Stimulated activated CD8-positive, alpha-beta memory T cell treated with anti-CD3 and anti-CD28 coated beads, Interleukin-7, amount 100 ng/mL, for 48 hours (primary cell): ENCODE results near the gene TAS2R43.
"Not testable (repeated sequence)": the region's sequence is repeated elsewhere in the genome, so short reads cannot be mapped to it uniquely, and the experiment has no call there.

ENCODE experiments used
- DNase-seq, 2 donors: peaks; one replicate each; pipeline ENCODE4 v3.0.0-alpha.2; 2020; ENCODE audit warnings: low read depth in 1 of 2; ENCODE audit errors: extremely low read depth in 1 of 2

The TAS2R43 gene, protein sequence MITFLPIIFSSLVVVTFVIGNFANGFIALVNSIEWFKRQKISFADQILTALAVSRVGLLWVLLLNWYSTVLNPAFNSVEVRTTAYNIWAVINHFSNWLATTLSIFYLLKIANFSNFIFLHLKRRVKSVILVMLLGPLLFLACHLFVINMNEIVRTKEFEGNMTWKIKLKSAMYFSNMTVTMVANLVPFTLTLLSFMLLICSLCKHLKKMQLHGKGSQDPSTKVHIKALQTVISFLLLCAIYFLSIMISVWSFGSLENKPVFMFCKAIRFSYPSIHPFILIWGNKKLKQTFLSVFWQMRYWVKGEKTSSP

GRCh38 chr12:11092128-11092527 is at the start of gene TAS2R43:
TAS2R43 (minus strand) TSS chr12:11092313; CDS start chr12:11092229, 84 bp downstream.
- no peak for DNase-seq

DNA sequence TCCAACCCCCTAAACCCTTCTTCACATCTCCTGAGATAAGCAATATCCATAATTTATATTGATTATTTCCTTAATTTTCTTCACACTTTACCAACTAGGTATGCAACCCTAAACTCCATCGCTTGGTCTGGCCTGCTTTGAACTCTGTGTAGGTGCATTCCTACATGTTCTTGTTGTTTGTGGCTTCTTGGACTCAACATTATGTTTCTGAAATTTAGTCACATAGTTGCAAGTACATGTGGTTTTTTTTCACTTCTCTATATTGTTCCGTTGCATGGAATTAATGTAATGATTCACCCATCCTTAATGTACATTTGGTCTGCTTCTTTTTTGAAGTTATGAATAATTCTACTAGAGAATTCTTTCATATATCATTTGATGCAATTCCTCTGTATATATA is 44.0 kb upstream of the TAS2R43 start:
- no peak for DNase-seq

DNA sequence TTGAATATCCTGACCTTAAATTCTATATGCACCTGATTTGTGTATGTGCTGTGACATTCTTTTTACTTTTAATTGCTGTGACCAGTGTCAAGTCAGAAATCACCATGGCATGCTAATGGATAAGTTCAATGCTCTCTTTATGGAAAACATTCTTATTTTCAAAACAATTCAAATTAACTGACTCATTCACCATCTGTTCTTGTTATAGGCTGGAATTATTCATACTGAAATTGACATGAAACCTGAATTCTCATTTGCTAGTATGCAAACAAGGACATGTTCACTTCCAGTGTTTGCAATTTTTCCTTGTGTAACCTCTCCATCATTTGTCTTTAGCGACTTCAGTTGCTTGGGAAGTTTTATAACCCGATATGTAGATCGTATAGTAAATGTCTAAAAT is 42.2 kb upstream of the TAS2R43 start, which contains the start of gene TAS2R30:
Gene TAS2R30 (minus strand): TSS at position 340 of the 400 bp plus-strand sequence. CDS start 400 bp downstream, outside the sequence.
- DNase-seq: no peak

GRCh38 chr12:11133816-11134215 is 41.7 kb upstream of the TAS2R43 start:
- no peak for DNase-seq

DNA sequence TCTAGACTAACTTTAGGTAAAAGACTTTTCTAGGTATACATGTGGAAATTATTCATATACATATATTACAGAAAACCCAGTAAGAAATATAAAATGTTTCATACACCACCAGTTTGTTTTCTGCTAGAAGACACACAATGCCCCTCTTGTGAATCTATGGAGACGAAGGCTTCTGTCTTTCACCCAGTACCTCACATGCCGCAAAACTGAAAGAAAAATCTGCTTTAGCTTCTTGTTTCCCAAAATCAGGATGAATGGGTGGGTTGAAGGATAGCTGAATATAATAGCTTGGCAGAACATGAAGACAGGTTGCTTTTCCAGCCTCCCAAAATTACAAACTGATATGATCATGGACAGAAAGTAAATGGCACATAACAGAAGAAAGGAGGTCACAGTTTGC is 41.0 kb upstream of the TAS2R43 start:
- no peak for DNase-seq

- no peak for DNase-seq
These were observed 38.9 kb upstream of the TAS2R43 start for GRCh38 chr12:11130999-11131398.

DNA sequence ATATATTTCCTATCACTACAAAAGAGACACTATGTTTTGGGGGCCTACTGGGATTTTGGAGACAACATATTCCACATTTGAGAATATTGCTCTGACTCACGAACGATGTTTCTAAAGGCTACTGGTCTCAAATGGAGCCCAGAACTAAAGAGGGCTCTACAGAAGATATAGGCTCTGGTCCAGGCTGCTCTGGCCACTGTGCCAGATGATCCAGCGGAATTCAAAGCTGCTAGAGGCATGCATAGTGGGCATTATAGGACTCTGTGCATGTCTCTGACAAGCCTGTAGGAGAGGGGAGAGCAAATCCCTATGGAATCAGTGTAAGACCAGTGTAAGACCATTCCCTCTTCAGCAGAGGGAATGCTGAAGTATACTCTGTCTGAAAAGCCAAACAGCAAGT is 38.3 kb upstream of the TAS2R43 start:
- DNase-seq: no peak

- DNase-seq: not testable (repeated sequence)
These were observed 22.0 kb upstream of the TAS2R43 start for GRCh38 chr12:11114130-11114529.

GRCh38 chr12:11111213-11111612 is 19.1 kb upstream of the TAS2R43 start:
- DNase-seq: not testable (repeated sequence)

GRCh38 chr12:11108862-11109261 is 16.7 kb upstream of the TAS2R43 start:
- no peak for DNase-seq

DNA sequence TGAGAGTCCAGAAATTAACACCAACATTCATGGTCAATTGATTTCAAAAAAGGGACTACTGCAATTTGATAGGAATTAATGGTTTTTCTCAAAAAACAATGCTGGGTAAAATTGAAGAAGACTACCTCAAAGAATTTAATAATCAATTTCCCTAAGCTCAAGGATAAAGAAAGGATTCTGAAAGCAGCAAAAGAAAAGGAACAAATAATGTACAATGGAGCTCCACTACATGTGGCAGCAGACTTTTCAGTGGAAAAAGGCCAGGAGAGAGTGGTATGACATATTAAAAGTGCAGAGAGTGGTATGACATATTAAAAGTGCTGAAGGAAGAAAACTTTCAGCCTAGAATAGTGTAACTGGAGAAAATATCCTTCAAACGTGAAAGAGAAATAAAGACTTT is 15.6 kb upstream of the TAS2R43 start:
- no peak for DNase-seq

DNA sequence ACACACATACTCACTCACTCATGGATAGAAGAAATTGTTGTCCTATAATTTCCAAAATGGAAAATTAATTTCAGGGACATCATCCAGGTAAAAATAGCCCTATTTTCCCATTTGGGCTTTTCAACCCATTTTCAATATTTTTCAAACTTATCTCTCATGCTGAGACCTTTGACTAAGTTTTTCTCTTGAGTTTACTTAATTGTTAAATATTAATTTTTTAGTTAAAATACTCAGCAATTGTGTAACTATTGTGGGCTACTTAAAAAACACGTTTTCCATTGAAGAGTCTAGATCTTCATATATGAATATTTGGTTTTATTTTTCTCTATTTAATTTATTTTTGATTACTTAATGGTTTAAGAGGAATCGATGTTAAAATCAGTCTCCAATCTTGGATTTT is 14.2 kb upstream of the TAS2R43 start:
- DNase-seq: no peak

DNA sequence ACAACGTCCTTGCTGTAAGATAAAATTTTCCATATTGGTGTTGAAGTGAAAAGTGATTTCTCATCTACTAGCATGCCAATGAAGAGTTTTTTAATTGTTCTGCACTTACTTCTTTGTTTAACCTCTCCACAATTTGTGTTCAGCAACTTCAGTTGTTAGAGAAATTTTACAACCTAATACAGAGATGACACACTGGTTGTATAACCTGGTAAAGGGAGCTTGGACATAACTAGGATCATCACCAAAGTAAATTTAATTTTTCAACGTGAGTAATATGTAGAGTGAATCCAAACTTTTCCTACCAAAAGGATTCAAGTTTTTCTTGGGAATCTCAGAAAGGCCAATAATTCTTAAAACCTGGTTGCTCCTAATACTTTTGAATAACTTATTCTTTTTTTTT is 13.4 kb upstream of the TAS2R43 start:
- DNase-seq: no peak

DNA sequence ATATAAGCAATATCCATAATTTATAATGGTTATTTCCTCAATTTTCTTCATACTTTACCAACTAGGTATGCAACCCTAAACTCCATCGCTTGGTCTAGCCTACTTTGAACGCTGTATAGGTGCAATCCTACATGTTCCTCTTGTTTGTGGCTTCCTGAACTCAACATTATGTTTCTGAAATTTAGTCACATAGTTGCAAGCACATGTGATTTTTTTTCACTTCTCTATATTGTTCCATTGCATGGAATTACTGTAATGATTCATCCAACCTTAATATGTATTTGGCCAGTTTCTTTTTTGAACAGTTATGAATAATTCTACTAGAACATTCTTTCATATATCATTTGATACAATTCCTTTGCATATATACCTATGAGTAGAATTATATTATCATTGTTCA is 2.8 kb upstream of the TAS2R43 start:
- DNase-seq: not testable (repeated sequence)

- no peak for DNase-seq
These were observed 2.9 kb downstream of the TAS2R43 start for GRCh38 chr12:11089246-11089645.

- DNase-seq: peak in 1 of 2 donors; percentile 11
These were observed 6.7 kb downstream of the TAS2R43 start for GRCh38 chr12:11085419-11085818.

GRCh38 chr12:11081987-11082386 is 10.1 kb downstream of the TAS2R43 start:
- no peak for DNase-seq

DNA sequence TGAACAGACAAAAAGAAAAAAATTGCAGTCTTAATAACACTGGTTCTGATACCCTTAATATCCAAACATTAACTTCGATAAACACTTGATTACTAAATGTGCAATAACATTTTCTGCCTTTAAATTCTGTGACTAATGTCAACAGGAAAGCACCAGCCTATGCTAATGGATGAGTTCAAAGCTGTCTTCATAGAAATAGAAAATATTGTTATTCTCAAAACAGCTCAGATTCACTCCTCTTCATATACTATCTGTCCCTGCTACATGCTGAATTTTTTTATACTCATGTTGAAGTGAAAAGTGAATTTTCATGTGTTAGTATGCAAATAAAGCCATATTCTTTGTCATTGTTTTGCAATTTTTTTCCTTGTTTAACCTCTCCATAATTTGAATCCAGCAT is 13.9 kb downstream of the TAS2R43 start:
- DNase-seq: no peak

DNA sequence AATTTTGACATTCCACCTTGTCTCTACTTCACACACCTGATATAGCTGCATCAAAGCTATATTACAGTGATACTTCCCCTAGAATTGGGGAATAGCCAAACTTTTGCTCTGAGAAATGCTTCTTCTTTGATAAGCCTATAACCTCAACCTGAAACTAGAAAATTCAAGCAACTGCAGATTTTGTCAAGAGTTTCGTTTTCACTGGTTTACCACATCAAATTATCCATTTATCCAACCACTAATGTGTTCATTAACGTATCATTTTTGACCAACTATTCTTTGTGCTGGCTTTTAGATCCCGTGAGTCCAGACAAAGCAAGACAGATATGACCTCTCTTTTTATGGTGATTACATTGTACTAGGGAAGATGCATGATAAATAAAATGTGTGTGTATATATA is 16.5 kb downstream of the TAS2R43 start:
- DNase-seq: no peak

- DNase-seq: no peak
These were observed 20.7 kb downstream of the TAS2R43 start for GRCh38 chr12:11071414-11071813.

DNA sequence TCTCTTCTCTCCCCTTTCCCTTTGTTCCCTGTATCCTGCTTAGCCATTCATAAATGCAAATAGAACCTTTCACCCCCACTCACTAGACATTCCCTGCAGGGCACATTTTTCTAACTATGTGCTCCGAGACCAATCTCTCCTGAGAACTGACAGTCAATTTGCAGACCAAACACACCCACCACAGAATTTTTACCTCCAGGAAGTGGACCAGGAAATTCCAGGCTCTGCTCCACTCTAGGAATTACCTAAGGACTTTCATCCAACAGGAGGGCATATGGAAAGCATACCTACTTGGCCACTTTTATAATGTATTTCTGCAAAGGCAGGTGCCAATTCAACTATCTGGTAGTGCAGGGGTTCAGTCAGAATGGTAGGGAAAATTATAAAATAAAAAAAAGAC is 21.1 kb downstream of the TAS2R43 start:
- no peak for DNase-seq

- DNase-seq: no peak
These were observed 22.2 kb downstream of the TAS2R43 start for GRCh38 chr12:11069854-11070365.

DNA sequence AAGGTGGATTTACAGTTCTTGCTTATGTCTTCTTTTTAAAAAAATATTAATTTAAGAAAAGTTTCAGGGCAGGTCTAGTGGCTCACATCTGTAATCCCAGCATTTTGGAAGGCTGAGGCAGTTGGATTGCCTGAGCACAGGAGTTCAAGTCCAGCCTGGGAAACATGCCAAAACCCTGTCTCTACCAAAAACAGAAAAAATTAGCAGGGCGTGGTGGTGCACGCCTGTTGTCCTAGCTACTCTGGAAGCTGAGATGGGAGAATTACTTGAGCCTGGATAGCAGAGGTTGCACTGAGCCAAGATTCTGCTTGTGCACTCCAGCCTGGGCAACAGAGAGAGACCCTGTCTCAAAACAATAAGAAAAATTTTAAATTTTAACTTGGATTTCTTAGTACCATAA is 24.6 kb downstream of the TAS2R43 start:
- no peak for DNase-seq
